Activated CD4-positive, alpha-beta T cell treated with anti-CD3 and anti-CD28 coated beads, Interleukin-10, Interleukin-2, amounts not matched to agents 100 ng/mL and 50 ng/mL, durations not matched to agents 16 hours and 8 hours (primary cell): ENCODE measurements around the gene ZFP36.
A peak's percentile ranks its signal among the peaks of the same experiment; 100 is the strongest.

ENCODE experiments used
- DNase-seq: peaks from one replicate; pipeline ENCODE4 v3.0.0-alpha.2; 2020

The ZFP36 gene

GRCh38 chr19:39385629-39386411 is 20.8 kb upstream of the ZFP36 start:
- DNase-seq = no peak

GRCh38 chr19:39386557-39386956 is 20.1 kb upstream of the ZFP36 start:
- DNase-seq = no peak

GRCh38 chr19:39388657-39389056 is 18.0 kb upstream of the ZFP36 start:
- no peak for DNase-seq

GRCh38 chr19:39389631-39390414 is 16.8 kb upstream of the ZFP36 start:
- no peak for DNase-seq

- no peak for DNase-seq
These were observed 16.2 kb upstream of the ZFP36 start for GRCh38 chr19:39390451-39390750.

- peak; percentile 99 for DNase-seq
These were observed 15.8 kb upstream of the ZFP36 start, which contains the start of the genes MED29 and PAF1 for GRCh38 chr19:39390751-39391437. MED29 (plus strand) TSS chr19:39391378; CDS start chr19:39391423, 45 bp downstream. PAF1 (minus strand) TSS chr19:39391106; CDS start chr19:39390864, 242 bp downstream.

- peak; percentile 94 for DNase-seq
These were observed 9.0 kb upstream of the ZFP36 start for GRCh38 chr19:39397360-39398296.

- peak; percentile 83 for DNase-seq
These were observed 8.3 kb upstream of the ZFP36 start for GRCh38 chr19:39398297-39398864.

GRCh38 chr19:39399668-39400050 is 7.0 kb upstream of the ZFP36 start:
- no peak for DNase-seq

- no peak for DNase-seq
These were observed 6.6 kb upstream of the ZFP36 start for GRCh38 chr19:39400061-39400460.

- no peak for DNase-seq
These were observed 5.5 kb upstream of the ZFP36 start for GRCh38 chr19:39401070-39401548.

- DNase-seq = peak; percentile 91
These were observed 4.9 kb upstream of the ZFP36 start for GRCh38 chr19:39401549-39402345.

- peak; percentile 91 for DNase-seq
These were observed 4.0 kb upstream of the ZFP36 start for GRCh38 chr19:39402346-39403300.

GRCh38 chr19:39403331-39404312 is 3.0 kb upstream of the ZFP36 start:
- peak; percentile 95 for DNase-seq

GRCh38 chr19:39405261-39405957 is 1.2 kb upstream of the ZFP36 start:
- DNase-seq = no peak

GRCh38 chr19:39405958-39406655 is 540 bp upstream of the ZFP36 start:
- peak; percentile 89 for DNase-seq

GRCh38 chr19:39407410-39407659 is 688 bp downstream of the ZFP36 start:
- no peak for DNase-seq
